ENCODE measurements around the gene SHB. TPM values are rescaled to one million over a fixed set of nuclear protein-coding genes. Genes with fewer than 3 reads are reported as not detected.
A peak's percentile ranks its signal among the peaks of the same experiment; 100 is the strongest.

SHB gene
- total RNA-seq, 4 donors from 2014 or later: 9.7 to 17.5 (median 14.2) TPM

- no peaks in the 10 kb centered on the region for H3K36me3 ChIP-seq
- peak overlapping the region in 3 of 4 donors; percentile 85 to 96 (median 94) for H3K27ac ChIP-seq
- H3K27me3 ChIP-seq: no peaks in the 10 kb centered on the region
- WGBS, 2 donors (ENCODE audit: low coverage in 1 of 2): 67 to 70% methylated on average over 6 to 7 of the region's 10 CpGs
- H3K4me3 ChIP-seq: peak overlapping the region; percentile 77 to 84
- H3K9me3 ChIP-seq: no peaks in the 10 kb centered on the region
- ATAC-seq: no peak
- H3K4me1 ChIP-seq: peaks cover 0 to 29% (median 12%) of the 10 kb centered on the region in 3 donors
- no peak for TF ChIP-seq POLR2AphosphoS5 (IDR thresholded peaks at IDR 0.05)
- TF ChIP-seq POLR2A (IDR thresholded peaks at IDR 0.05): no peak
- TF ChIP-seq EP300 (IDR thresholded peaks at IDR 0.05): no peak
- TF ChIP-seq, protein P1, sequence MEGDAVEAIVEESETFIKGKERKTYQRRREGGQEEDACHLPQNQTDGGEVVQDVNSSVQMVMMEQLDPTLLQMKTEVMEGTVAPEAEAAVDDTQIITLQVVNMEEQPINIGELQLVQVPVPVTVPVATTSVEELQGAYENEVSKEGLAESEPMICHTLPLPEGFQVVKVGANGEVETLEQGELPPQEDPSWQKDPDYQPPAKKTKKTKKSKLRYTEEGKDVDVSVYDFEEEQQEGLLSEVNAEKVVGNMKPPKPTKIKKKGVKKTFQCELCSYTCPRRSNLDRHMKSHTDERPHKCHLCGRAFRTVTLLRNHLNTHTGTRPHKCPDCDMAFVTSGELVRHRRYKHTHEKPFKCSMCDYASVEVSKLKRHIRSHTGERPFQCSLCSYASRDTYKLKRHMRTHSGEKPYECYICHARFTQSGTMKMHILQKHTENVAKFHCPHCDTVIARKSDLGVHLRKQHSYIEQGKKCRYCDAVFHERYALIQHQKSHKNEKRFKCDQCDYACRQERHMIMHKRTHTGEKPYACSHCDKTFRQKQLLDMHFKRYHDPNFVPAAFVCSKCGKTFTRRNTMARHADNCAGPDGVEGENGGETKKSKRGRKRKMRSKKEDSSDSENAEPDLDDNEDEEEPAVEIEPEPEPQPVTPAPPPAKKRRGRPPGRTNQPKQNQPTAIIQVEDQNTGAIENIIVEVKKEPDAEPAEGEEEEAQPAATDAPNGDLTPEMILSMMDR (IDR thresholded peaks at IDR 0.05): no peak
These were observed 163.9 kb downstream of the SHB start for GRCh38 chr9:37905131-37905505.

- ATAC-seq: peak; percentile 6
- TF ChIP-seq, protein P1 (IDR thresholded peaks at IDR 0.05): no peak
- TF ChIP-seq POLR2A (IDR thresholded peaks at IDR 0.05) (no peak), EP300 (IDR thresholded peaks at IDR 0.05) (no peak), POLR2AphosphoS5 (IDR thresholded peaks at IDR 0.05) (no peak)
- H3K9me3 ChIP-seq: no peaks in the 10 kb centered on the region
- H3K27ac ChIP-seq: peak overlapping the region; percentile 50 to 96 (median 90)
- peaks cover 0 to 29% (median 12%) of the 10 kb centered on the region in 3 donors for H3K4me1 ChIP-seq
- H3K27me3 ChIP-seq: no peaks in the 10 kb centered on the region
- H3K4me3 ChIP-seq: peak overlapping the region; percentile 77 to 84
- 0 to 5% methylated on average over 1 to 10 of the region's 36 CpGs for WGBS, 2 donors (ENCODE audit: low coverage in 1 of 2)
- peaks cover 0 to under 1% of the 10 kb centered on the region in 2 donors for H3K36me3 ChIP-seq
These were observed 164.4 kb downstream of the SHB start for GRCh38 chr9:37904445-37905130.

DNA sequence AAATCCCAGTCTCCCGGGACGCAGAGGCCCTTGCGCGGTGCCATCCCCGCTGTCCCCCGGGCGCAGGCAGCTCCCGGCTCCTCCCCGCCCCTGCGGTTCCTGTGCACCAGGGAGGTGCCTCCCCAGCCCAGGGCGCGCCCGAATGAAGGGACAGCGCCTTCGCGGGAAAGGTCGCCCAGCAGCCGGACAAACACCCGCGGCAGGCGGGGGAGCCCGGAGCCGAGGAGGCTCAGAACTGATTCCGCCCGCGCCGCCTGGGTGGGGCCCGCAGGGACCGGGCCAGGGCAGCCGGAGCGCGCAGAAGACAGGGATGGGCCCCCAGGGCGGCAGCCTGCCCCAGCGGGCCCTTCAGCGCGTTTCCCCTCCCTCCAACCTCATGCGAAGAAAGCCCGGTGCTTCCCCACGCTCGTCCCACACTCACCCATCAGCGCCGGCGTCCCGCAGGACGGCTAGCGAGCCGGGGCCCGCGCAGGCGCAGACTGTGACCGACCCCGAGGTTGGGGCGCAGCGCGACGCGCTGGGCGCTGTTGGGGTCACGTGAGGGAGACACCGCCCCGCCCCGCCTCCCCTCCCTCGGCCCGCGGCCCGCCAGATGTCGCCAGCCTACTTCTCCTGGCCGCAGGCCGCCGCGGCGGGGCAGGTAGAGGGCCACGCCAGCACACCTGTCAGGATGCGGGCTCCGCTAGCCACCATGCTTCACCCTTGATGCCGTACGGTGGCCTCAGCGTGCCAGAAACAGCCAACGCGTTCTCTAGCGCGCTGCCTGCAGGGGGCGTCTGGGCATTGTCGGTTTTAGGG lies 165.2 kb downstream of the SHB start, which contains the start of gene SLC25A51:
Gene SLC25A51, minus strand, starts transcription at position 481 of the 798 bp plus-strand sequence. CDS start 15,577 bp downstream, outside the sequence.
- ATAC-seq: peak; percentile 93
- peak; percentile 93 for TF ChIP-seq POLR2AphosphoS5 (IDR thresholded peaks at IDR 0.05)
- TF ChIP-seq EP300 (IDR thresholded peaks at IDR 0.05): no peak
- TF ChIP-seq POLR2A (IDR thresholded peaks at IDR 0.05): peak; percentile 63
- TF ChIP-seq, protein P1 (IDR thresholded peaks at IDR 0.05): peak; percentile 89 to 98 (median 96)
- H3K36me3 ChIP-seq: peaks cover 0 to 8% of the 10 kb centered on the region in 2 donors
- H3K9me3 ChIP-seq: no peaks in the 10 kb centered on the region
- H3K4me1 ChIP-seq: peaks cover 0 to 29% (median 12%) of the 10 kb centered on the region in 3 donors
- peak within 1 kb of the TSS; percentile 50 to 96 (median 90) for H3K27ac ChIP-seq
- WGBS, 2 donors (ENCODE audit: low coverage in 1 of 2): 0% methylated on average over 3 to 6 of the region's 84 CpGs
- H3K4me3 ChIP-seq: peak within 1 kb of the TSS; percentile 77 to 84
- no peaks in the 10 kb centered on the region for H3K27me3 ChIP-seq

DNA sequence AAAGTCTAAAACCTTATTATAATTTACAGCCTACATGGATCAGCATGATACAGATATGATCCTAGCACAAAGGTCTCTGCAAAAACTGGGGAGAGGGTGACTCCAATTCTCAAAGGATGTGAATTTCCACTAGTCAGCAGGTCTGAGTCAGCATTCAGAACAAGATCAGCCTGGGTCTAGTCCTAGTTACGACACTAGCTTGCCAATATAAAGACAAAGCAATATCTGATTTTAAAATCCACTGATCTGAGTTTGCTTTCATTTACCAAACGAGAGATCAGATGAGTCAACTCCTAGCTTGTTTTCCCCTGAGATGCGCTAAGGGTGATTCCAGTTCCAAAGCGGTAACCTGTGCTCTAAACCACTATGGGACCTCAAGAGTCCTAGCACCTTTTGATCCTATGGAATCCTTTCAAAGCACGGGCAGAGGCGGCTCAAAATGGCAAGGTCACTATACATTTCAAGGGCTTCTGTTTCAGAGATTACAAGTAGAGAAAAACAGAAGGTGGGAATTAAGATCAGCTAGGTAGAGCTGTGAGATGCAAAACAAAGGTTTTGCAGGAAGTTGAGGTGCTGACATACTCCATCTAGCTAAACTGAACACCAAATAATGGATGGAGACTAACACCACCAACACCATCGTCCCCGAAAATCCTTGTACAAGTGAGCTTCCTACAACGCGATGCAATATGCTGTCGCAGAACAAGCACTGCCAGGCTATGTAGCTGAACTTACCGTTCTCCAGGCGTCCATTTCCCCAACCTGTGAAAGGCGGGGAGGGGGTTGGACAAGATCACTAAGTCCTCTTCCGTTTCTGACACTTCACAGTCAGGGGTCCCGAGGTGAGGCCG lies 166.0 kb downstream of the SHB start:
- H3K4me1 ChIP-seq: peaks cover 0 to 29% (median 12%) of the 10 kb centered on the region in 3 donors
- no peaks in the 10 kb centered on the region for H3K27me3 ChIP-seq
- H3K4me3 ChIP-seq: peak overlapping the region; percentile 77 to 84
- no peak for ATAC-seq
- H3K9me3 ChIP-seq: no peaks in the 10 kb centered on the region
- TF ChIP-seq POLR2AphosphoS5 (IDR thresholded peaks at IDR 0.05) (no peak), EP300 (IDR thresholded peaks at IDR 0.05) (no peak), POLR2A (IDR thresholded peaks at IDR 0.05) (no peak)
- peaks cover 0 to 16% of the 10 kb centered on the region in 2 donors for H3K36me3 ChIP-seq
- peak overlapping the region; percentile 50 to 96 (median 90) for H3K27ac ChIP-seq
- 6 to 10% methylated on average over 13 to 16 of the region's 17 CpGs for WGBS, 2 donors (ENCODE audit: low coverage in 1 of 2)
